ENCODE results near the gene CBLN3. TPM values are rescaled to one million over a fixed set of nuclear protein-coding genes. Genes with fewer than 3 reads are reported as not detected.

CBLN3 gene
- total RNA-seq, 1 donor from 2014 or later, result 1.3 TPM

DNA sequence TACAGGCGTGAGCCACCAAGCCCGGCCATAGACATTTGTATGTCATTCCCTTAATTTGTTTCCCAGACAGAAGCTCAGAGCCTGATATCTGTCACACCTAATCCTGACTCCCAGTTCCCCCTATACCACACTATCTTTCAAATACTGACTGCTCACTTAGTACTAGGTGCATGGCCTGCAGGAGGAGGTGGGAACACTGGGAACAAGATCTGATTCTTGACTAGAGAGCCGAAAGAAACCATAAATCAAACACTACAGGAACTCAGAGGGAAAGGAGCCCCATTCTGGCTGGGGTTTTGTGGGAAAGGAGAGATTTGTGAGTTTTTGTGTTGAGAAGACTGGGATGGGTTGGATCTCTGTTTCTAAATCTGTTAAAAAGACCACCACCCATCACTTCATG lies 5.2 kb upstream of the CBLN3 start:
- DNase-seq (ENCODE audit: low read depth), result no peak
- TF ChIP-seq, protein P1, sequence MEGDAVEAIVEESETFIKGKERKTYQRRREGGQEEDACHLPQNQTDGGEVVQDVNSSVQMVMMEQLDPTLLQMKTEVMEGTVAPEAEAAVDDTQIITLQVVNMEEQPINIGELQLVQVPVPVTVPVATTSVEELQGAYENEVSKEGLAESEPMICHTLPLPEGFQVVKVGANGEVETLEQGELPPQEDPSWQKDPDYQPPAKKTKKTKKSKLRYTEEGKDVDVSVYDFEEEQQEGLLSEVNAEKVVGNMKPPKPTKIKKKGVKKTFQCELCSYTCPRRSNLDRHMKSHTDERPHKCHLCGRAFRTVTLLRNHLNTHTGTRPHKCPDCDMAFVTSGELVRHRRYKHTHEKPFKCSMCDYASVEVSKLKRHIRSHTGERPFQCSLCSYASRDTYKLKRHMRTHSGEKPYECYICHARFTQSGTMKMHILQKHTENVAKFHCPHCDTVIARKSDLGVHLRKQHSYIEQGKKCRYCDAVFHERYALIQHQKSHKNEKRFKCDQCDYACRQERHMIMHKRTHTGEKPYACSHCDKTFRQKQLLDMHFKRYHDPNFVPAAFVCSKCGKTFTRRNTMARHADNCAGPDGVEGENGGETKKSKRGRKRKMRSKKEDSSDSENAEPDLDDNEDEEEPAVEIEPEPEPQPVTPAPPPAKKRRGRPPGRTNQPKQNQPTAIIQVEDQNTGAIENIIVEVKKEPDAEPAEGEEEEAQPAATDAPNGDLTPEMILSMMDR (conservative IDR thresholded peaks at IDR 0.05; ENCODE audit: low read depth, low read length), result no peak
- no peak overlapping the region for H3K4me3 ChIP-seq (ENCODE audit: low read depth, low read length)

DNA sequence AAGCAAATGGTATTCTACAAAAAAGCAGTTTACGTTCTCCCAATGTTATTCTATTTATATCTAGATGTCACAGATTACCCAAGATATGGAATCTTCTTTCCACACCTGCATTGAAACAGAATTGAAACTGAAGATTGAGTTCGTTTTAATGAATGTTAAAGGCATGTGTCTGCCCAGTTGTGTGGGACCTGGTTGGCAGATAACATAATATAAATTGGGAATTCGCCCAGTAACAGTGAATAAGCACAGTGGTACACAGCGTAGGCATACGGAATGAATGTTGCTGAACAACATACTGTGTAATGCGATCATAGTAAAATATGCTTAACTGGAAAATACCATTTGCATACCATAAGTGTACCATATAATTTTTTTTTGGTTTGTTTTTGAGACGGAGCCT lies 4.6 kb upstream of the CBLN3 start:
- DNase-seq (ENCODE audit: low read depth), result no peak
- H3K4me3 ChIP-seq (ENCODE audit: low read depth, low read length), result no peak overlapping the region
- TF ChIP-seq, protein P1 (conservative IDR thresholded peaks at IDR 0.05; ENCODE audit: low read depth, low read length), result no peak

DNA sequence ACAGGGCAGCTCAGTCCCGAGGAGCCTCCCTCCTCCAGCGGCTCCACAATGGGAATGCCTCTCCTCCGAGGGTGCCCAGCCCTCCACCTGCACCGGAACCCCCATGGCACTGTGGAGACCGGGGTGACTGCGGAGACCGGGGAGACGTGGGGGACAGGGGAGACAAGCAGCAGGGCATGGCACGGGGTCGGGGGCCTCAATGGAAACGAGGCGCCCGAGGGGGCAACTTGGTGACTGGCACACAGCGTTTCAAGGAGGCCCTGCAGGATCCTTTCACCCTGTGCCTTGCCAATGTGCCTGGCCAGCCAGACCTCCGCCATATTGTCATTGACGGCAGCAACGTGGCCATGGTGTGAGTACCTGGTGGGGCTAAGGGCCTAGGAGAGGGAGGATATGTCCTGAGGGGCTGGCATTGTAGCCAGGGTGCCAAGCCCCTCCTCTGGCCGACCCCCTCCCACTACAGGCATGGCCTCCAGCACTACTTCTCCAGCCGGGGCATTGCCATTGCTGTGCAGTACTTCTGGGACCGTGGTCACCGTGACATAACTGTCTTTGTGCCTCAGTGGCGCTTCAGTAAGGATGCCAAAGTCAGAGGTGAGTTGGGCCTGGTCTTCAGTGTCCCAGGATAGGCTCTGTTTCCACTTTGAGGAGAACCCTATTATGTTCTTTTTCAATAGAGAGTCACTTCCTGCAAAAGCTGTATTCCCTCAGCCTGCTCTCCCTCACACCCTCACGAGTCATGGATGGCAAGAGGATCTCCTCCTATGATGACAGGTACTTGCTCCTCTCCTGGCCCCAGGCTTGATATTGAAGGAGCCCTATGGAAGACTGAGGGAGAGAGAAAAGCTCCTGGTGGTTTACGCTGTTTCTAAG lies 3.0 kb upstream of the CBLN3 start:
- TF ChIP-seq, protein P1 (conservative IDR thresholded peaks at IDR 0.05; ENCODE audit: low read depth, low read length), result no peak
- no peak overlapping the region for H3K4me3 ChIP-seq (ENCODE audit: low read depth, low read length)
- DNase-seq (ENCODE audit: low read depth), result no peak

DNA sequence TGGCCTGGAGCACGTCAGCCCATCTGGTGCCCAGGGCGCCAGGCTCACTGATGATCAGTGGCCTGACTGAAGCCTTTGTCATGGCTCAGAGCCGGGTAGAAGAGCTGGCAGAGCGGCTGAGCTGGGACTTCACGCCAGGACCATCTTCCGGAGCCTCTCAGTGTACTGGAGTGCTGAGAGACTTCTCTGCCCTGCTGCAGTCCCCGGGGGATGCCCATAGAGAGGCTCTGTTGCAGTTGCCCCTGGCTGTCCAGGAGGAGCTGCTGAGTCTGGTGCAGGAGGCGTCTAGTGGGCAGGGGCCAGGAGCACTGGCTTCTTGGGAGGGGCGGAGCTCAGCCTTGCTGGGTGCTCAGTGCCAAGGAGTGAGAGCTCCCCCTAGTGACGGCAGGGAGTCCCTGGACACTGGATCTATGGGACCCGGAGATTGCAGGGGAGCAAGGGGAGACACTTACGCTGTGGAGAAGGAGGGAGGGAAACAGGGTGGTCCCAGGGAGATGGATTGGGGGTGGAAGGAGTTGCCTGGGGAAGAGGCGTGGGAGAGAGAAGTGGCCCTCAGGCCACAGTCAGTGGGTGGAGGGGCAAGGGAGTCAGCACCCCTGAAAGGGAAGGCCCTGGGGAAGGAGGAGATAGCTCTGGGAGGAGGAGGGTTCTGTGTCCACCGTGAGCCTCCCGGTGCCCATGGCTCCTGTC lies 2.2 kb upstream of the CBLN3 start:
- no peak for DNase-seq (ENCODE audit: low read depth)
- H3K4me3 ChIP-seq (ENCODE audit: low read depth, low read length), result peak overlapping the region; percentile 83
- TF ChIP-seq, protein P1 (conservative IDR thresholded peaks at IDR 0.05; ENCODE audit: low read depth, low read length), result peak; percentile 99

GRCh38 chr14:24430682-24431568 lies 1.5 kb upstream of the CBLN3 start:
- peak overlapping the region; percentile 83 for H3K4me3 ChIP-seq (ENCODE audit: low read depth, low read length)
- TF ChIP-seq, protein P1 (conservative IDR thresholded peaks at IDR 0.05; ENCODE audit: low read depth, low read length), result no peak
- DNase-seq (ENCODE audit: low read depth), result no peak

GRCh38 chr14:24430143-24430681 lies 744 bp upstream of the CBLN3 start:
- peak overlapping the region; percentile 83 for H3K4me3 ChIP-seq (ENCODE audit: low read depth, low read length)
- TF ChIP-seq, protein P1 (conservative IDR thresholded peaks at IDR 0.05; ENCODE audit: low read depth, low read length), result no peak
- no peak for DNase-seq (ENCODE audit: low read depth)

Measured in epithelial cell of proximal tubule (primary cell).